AG09309 (cell line): ENCODE measurements around the gene CD8B2.

Experiments used
- DNase-seq: peaks from one replicate; pipeline ENCODE4 v3.0.0-alpha.2; 2010; ENCODE audit warnings: low read depth
- H3K4me3 ChIP-seq: 2 replicates; pipeline ENCODE4 v1.5.1; 2011; ENCODE audit warnings: mild to moderate bottlenecking, low read depth, low read length, moderate library complexity; ENCODE audit not compliant: control insufficient read depth
- TF ChIP-seq, protein P1 (sequence below): IDR thresholded peaks from 2 replicates; pipeline ENCODE4 v1.5.1; 2011; ENCODE audit warnings: mild to moderate bottlenecking, low read depth, low read length, inconsistent platforms; ENCODE audit not compliant: insufficient read depth, control insufficient read depth; ENCODE audit errors: missing control alignments

The CD8B2 gene

DNA sequence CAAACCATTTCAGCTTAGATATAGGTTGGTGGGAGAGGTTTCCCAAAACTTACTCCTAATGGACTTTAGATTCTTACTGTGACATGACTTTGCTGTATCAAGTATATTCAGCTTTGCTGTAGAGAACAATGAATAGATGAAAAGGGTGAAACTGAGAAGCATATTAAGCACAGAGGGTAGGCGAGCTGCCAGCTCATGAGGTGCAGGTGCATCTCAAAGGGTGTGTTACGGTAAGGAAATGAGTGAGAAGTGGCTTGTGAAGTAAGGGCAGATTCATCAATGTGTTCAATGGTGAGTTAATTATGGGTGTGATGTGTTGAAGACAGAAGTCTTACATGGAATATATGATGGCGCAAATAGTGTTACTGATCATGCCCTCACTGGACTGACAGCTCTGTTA, 49.3 kb downstream of the CD8B2 start:
- DNase-seq = no peak

DNA sequence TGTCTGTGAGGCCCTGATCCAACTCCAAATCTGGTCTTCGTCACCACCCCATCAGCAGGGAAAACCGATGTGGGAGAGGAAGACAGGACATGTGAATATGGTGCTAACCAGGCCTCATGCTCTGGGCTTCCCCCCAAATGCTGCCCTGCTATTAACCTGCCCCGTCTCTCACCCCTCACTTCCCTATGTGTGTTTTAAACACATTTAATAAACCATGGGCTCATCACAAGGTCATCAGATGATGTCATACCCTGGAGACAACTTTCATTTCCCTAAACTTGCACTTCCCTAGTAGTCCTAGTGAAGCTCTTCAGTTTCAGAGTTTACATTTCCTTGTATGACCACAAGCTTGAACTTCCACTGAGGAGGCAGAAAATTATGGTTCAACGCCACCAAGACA, 49.9 kb downstream of the CD8B2 start:
- TF ChIP-seq, protein P1, sequence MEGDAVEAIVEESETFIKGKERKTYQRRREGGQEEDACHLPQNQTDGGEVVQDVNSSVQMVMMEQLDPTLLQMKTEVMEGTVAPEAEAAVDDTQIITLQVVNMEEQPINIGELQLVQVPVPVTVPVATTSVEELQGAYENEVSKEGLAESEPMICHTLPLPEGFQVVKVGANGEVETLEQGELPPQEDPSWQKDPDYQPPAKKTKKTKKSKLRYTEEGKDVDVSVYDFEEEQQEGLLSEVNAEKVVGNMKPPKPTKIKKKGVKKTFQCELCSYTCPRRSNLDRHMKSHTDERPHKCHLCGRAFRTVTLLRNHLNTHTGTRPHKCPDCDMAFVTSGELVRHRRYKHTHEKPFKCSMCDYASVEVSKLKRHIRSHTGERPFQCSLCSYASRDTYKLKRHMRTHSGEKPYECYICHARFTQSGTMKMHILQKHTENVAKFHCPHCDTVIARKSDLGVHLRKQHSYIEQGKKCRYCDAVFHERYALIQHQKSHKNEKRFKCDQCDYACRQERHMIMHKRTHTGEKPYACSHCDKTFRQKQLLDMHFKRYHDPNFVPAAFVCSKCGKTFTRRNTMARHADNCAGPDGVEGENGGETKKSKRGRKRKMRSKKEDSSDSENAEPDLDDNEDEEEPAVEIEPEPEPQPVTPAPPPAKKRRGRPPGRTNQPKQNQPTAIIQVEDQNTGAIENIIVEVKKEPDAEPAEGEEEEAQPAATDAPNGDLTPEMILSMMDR = no peak
- no peak for DNase-seq
- no peak overlapping the region for H3K4me3 ChIP-seq

More for the DNA sequence above, 49.3 kb downstream of the CD8B2 start:
- H3K4me3 ChIP-seq = no peak overlapping the region
- TF ChIP-seq, protein P1 = no peak

DNA sequence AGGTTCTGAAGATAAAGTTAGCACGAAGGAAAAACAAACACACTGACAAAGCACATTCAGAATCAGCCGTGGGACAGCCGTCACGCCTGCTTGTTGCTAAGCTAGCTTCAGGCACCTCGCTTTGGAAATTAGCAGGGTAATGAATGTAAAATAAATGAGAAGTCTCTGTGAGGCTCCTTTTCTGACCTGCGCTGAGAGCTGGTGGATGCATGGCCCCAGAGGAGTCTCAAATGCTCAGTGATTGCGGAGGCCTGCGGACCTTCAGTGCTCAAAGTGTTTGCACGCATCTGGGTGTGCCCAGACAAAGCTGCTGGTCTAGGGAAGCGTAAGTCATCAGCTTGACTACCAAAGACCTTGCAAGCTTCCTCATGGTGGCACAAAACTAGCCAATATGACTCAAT, 50.6 kb downstream of the CD8B2 start:
- H3K4me3 ChIP-seq = no peak overlapping the region
- TF ChIP-seq, protein P1 = no peak
- DNase-seq = no peak

DNA sequence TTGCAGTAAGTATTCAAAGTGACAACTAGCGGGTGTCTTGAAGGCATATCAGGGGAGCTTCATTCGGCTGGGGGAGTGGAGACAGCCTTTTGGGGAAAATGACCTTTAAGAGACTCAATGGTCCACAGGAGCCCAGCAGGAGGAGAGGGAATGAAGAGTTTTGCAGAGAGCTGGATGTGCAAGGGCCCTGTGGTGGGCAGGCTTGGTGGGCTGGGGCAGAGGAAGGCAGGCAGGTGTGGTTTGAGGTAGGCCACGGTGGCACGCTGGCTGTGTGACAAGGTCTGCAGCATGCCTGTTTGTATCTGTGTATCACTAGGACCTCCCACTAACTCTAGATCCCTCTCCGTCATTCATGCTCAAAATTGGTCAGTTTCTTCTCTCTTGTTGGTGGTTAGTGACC, 53.7 kb downstream of the CD8B2 start:
- TF ChIP-seq, protein P1 = no peak
- DNase-seq = no peak
- H3K4me3 ChIP-seq = no peak overlapping the region

DNA sequence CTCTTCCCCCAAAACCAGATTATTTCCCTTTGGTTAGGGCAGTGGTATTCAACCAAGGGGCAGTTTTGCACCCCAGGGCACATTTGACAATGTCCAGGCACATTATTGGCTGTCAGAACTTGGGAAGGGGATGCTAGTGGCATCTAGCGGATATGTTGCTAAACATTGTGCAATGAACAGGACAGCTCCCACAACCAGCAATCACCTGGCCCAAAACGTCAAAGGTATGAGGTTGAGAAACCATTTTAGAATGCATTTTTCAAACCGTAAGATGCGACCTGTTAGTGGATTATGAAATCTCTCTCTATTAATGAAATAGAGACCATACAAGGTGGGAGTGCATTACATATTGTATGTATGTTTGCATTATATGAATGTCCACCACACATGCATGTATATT, 54.2 kb downstream of the CD8B2 start:
- TF ChIP-seq, protein P1 = no peak
- H3K4me3 ChIP-seq = no peak overlapping the region
- no peak for DNase-seq

DNA sequence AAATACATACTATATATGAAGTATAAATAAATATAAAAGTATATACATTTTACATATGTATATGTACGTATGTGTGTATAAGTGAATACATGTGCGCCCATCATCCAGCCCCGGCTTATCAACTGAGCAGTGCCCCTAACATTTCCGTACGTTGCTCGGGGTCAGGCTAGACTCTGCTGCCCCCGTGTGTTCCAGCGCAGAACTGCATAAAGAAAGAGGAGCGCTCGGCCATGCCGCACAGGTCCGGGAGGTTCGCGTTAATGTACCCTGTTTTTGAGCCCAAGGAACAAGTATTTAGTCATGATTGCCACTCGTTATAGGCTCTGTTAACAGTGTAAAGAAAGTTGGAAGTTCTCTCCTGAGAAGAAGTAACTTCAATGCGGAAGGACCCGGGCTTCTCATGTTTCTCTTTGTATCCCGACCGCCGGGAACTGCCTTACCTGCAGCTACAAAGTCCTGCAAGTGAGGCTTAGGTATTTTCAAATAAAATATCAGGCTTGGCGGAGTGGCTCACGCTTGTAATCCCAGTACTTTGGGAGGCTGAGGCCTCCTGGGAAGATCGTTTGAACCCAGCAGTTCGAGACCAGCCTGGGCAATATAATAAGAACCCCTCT, 55.7 kb downstream of the CD8B2 start:
- no peak overlapping the region for H3K4me3 ChIP-seq
- TF ChIP-seq, protein P1 = peak; percentile 90

More for the DNA sequence above, 55.7 kb downstream of the CD8B2 start:
- no peak for DNase-seq
